HG02763 (cell line): ENCODE measurements around the gene NPIPB6.
"Not testable (repeated sequence)": the region's sequence is repeated elsewhere in the genome, so short reads cannot be mapped to it uniquely, and the experiment has no call there.

Experiments used
- ATAC-seq: cut with Tn5 transposase; IDR thresholded peaks from one replicate; pipeline ENCODE4 v1.9.1; 2021; ENCODE audit warnings: mild to moderate bottlenecking, moderate library complexity; ENCODE audit not compliant: unreplicated experiment

Gene NPIPB6

DNA sequence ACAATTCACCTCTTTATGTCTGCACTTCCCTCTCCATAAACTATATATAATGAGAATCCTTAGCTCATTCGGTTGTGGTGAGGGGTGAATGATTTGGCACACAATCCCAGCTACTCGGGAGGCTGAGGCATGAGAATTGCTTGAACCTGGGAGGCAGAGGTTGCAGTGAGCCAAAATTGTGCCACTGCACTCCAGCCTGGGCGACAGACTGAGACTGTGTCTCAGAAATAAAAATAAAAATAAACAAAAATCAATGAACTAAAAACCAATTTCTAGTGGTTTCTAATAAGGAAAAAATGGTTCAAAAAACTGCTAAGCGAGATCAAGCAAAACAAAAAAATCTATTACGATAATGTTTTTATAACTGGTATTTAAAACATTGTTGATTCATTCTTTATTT, at the start of gene NPIPB6:
NPIPB6 (minus strand) TSS at position 101 of the 400 bp plus-strand sequence. CDS start 686 bp downstream, outside the sequence.
- not testable (repeated sequence) for ATAC-seq

DNA sequence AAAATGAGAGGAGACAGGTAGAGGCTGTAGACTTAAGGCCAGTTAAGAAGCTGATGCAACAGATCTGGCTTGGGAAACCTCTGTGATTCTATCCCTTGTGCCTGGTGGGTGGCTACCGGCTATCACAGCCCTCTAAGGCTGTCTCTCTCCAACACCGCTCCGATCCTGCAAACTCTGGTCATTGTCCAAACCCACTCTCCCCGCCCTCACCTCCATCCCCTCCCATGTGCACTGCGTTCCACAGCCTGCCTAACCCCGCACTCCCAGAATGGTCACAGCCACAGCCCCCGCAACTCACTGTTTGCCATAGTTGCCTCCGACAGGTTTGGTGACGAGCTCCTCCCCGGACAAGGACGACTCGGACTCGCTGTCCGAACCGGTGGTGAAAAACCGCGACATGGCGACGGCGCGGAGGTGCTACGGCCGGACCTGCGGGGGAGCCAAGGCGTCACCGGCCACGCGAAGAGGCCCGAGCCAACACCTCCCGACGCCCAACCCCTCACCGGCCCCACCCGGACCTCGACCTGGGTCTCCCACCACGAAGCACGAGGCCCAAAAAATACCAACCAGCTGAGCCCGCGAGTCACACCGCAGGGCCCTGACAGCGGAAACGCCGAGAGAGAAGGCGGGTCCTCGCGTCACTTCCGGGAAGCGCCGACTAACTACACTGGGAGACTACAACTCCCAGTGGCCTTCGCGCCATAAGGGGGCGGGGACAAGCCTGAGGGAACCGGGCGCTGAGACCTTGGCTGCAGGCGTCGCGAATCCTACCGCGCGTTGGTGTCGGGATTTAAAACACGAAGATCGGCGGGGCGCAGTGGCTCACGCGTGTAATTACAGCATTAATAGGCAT, 40.1 kb upstream of the NPIPB6 start, which contains the start of gene EIF3CL:
EIF3CL (minus strand) TSS at position 622 of the 853 bp plus-strand sequence; CDS start at position 399, 223 bp downstream.
- peak; percentile 95 for ATAC-seq

GRCh38 chr16:28392054-28392453, 28.7 kb upstream of the NPIPB6 start:
- ATAC-seq: not testable (repeated sequence)

DNA sequence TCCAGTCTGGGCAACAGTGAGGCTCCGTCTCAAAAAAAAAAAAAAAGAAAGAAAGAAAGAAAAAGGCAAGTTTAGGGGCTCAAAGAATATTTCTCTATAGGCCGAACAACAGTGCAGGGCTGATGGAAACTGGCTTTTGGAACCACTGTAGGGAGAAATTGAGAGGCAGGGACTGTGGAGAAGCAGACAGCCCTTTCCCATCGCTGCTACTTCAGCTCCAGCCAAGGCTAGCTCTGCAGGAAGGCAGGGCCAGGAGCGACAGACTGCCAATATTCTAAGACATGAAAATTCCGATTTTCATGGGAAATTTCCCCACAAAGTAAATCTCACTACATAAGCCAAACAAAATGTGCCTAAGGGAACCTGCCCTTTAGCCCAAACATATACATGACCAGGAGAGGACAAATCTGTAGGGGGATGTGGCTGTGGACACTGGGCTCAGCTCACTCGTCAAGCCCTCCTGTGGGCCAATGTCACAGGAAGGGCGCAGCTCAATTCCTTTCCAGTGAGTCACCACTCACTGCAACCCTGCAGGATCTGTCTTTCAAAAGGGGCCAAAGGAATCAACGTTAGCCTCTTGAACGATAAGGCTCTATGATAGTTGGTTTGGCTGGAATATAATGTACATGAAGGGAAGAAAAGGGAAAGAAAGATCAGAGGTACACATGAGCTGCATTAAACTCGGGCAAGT, 19.0 kb upstream of the NPIPB6 start:
- not testable (repeated sequence) for ATAC-seq

DNA sequence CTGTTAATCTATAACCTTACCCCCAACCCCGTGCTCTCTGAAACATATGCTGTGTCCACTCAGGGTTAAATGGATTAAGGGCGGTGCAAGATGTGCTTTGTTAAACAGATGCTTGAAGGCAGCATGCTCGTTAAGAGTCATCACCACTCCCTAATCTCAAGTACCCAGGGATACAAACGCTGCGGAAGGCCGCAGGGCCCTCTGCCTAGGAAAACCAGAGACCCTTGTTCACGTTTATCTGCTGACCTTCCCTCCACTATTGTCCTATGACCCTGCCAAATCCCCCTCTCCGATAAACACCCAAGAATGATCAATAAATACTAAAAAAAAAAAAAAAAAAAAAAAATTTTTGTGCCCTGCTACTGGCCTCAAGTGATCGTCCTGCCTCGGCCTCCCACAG, 14.5 kb upstream of the NPIPB6 start:
- ATAC-seq: not testable (repeated sequence)

DNA sequence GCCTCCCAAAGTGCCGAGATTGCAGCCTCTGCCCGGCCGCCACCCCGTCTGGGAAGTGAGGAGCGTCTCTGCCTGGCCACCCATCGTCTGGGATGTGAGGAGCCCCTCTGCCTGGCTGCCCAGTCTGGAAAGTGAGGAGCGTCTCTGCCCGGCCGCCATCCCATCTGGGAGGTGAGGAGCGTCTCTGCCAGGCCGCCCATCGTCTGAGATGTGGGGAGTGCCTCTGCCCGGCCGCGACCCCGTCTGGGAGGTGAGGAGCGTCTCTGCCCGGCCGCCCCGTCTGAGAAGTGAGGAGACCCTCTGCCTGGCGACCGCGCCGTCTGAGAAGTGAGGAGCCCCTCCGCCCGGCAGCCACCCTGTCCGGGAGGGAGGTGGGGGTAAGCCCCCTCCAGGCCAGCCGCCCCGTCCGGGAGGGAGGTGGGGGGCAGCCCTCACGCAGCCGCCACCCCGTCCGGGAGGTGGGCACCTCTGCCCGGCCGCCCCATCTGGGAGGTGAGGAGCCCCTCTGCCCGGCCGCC, 13.9 kb upstream of the NPIPB6 start:
- ATAC-seq: not testable (repeated sequence)

- not testable (repeated sequence) for ATAC-seq
Measured at GRCh38 chr16:28375115-28375514, 11.8 kb upstream of the NPIPB6 start.

GRCh38 chr16:28374281-28374680, 11.0 kb upstream of the NPIPB6 start:
- ATAC-seq: not testable (repeated sequence)

- not testable (repeated sequence) for ATAC-seq
Measured at GRCh38 chr16:28367926-28368325, 4.6 kb upstream of the NPIPB6 start.

- ATAC-seq: peak; percentile 82
Measured at GRCh38 chr16:28364268-28365173, 1.2 kb upstream of the NPIPB6 start.

GRCh38 chr16:28362600-28362999, 708 bp downstream of the NPIPB6 start:
- ATAC-seq: not testable (repeated sequence)

- not testable (repeated sequence) for ATAC-seq
Measured at GRCh38 chr16:28338230-28338629, 25.1 kb downstream of the NPIPB6 start.

GRCh38 chr16:28336940-28337710, 26.2 kb downstream of the NPIPB6 start:
- ATAC-seq: not testable (repeated sequence)

GRCh38 chr16:28335678-28336077, 27.6 kb downstream of the NPIPB6 start:
- ATAC-seq: not testable (repeated sequence)

DNA sequence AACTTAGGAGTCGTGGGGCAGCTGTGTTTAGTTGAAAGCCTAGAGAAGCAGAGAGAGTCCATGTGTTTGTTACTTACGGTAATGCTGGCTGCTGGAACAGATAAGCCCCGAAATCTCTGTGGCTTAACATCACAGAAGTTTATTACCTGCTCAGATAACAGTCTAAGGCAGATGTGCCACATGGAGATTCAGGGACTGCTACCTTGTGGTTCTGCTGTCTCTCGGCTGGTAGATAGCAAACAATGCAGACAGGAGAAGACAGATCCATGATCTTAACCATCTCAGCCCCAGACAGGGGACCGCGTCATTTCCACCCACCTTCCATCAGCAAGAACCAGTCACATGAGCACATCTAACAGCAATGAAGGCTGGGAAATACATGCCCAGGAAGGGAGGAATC, 30.7 kb downstream of the NPIPB6 start:
- not testable (repeated sequence) for ATAC-seq

GRCh38 chr16:28330981-28331380, 32.3 kb downstream of the NPIPB6 start:
- ATAC-seq: not testable (repeated sequence)

DNA sequence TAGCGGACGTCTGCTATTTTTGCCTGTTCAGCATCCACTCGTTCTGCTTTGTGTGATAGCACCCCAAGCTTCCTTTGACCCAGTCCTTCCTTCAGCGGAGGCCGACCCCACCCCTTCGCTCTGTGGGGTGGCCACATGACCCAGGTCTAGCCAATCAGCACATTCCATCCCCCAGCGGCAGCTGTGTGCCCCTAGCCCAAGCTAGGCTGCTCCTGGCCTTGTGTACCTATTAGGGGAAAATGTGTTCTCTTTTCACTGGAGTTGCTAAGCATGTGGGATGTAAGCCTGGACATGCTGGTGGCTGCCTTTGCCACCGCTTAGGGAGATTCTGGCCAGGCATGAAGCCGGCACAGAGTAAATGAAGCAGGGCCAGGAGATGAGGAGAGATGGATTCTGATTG, 33.1 kb downstream of the NPIPB6 start:
- ATAC-seq: not testable (repeated sequence)

GRCh38 chr16:28326881-28327610, 36.3 kb downstream of the NPIPB6 start:
- no peak for ATAC-seq

DNA sequence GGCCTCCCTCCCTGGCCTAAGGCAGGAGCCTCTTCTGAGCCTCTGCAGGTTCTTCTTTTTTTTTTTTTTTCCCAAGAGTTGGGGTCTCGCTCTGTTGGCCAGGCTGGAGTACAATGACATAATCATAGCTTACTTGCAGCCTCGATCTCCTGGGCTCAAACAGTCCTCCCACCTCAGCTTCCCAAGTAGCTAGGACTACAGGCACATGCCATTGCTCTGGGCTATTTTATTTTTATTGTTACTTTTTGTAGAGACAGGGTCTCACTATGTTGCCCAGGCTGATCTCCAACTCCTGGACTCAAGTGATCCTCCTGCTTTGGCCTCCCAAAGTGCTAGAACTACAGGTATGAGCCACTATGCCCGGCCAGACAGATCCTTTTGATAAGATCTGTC, 38.4 kb downstream of the NPIPB6 start:
- no peak for ATAC-seq
